ENCODE results near the gene WNT11.

The WNT11 gene

GRCh38 chr11:76217653-76218160 lies 11.4 kb upstream of the WNT11 start:
- no peak for DNase-seq

- DNase-seq, result no peak
Observed at GRCh38 chr11:76216536-76217325, 10.4 kb upstream of the WNT11 start.

DNA sequence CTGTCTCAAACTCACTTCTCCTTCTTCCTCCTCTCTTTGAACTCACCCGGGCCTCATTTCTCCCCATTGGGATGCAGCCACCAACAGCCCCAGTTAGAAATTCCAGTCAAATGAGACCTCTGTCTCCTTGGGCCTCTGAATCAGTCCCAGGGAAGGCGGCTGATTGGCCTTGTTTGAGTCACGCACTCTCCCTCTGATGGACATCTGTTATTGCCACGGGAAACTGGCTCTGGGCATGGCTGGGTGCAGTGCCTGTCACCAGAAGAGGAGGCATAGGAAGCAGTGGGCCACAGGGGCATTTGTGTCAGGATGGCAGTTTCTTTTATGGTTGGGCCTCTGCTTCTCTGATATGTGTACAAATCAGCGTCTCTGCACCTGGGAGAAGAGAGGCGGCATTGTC lies 9.6 kb upstream of the WNT11 start:
- DNase-seq, result no peak

GRCh38 chr11:76214968-76215548 lies 8.8 kb upstream of the WNT11 start:
- DNase-seq, result no peak

- DNase-seq, result no peak
Observed at GRCh38 chr11:76214186-76214585, 7.9 kb upstream of the WNT11 start.

DNA sequence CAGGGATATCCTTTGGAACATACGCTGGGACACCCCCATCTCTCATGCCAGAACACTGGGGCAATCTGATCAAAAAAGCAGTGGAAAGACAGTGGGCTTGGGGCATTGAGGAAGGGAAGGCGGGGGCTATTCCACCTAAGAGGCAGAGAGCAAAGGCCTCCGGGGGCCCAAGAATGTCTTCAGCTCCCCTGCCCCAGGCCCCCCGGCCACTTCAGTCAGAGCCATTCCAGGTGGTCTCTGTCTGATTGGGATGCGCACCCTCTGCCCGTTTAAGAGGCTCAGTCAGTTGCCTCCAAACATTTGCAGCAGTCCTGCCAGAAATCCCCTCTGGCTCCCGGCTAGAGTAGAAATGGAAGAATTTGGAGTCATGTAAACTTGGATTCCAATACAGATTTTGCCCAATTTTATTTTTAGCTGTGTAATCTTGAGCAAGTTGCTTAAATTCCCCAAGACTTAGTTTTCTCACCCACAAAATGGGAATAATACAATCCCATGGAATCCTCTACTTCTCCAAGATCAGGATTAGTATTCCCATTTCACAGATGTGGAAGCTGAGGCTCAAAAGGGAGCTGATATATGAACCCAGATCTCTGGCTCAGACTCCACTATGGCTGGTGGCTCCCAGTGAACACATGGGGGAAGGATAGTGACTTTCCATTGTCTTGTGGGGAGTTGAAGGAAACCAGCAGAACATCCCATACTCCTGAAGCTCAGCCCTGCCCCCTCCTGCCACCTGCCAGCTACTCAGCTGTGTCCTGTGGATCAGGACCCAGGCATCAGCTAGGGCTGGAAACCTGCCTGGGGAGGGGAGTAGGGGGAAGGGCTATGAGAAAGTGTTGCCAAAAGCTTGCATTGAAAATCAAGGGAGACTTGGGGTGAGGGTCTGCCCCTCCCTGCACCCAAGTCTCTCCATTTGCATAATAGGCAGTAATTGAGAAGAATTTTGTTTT lies 6.1 kb upstream of the WNT11 start:
- DNase-seq, result no peak

DNA sequence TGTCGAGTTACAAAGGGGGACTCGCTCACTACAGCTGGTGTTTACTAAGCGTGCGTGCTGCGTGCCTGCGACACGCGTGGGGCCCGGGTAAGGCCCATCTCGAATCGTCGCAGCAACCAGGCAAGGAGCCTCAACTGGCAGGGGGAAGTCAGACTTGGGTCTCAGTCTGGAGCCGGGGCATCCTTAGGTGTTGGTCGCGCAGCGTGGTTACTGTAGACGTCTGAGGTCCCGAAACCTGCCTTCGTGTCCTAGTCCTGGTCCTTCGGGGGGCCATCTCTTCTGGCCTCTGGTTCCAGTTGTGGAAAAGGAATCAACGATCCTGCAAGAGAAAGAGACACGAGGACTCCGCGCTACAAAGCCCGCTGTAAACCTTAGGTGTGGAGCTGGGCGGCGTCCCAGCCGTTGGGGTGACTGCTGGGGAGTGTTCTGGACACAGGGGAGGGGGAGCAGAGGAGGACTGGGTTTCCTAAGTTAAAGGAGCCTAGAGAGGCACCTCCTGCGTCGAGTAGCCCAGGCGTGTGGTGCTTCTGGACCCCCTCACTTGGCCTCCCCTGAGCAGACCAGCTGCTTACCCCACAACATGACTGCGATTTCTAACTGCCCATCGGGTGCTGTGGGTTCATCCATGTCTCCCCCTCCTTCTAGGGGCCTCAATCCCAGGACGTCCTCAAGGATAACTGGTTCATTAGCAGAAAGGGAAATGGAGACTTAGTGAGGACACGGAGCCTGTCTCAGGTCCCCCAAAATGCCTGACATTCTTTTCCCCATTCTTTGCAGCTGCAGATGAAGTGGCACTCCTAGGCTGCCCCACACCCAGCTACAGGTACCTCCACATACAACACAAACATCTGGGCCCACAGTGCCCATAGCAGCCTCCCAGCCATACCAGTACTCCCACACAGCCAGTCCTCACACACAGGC lies 4.9 kb upstream of the WNT11 start:
- DNase-seq, result no peak

DNA sequence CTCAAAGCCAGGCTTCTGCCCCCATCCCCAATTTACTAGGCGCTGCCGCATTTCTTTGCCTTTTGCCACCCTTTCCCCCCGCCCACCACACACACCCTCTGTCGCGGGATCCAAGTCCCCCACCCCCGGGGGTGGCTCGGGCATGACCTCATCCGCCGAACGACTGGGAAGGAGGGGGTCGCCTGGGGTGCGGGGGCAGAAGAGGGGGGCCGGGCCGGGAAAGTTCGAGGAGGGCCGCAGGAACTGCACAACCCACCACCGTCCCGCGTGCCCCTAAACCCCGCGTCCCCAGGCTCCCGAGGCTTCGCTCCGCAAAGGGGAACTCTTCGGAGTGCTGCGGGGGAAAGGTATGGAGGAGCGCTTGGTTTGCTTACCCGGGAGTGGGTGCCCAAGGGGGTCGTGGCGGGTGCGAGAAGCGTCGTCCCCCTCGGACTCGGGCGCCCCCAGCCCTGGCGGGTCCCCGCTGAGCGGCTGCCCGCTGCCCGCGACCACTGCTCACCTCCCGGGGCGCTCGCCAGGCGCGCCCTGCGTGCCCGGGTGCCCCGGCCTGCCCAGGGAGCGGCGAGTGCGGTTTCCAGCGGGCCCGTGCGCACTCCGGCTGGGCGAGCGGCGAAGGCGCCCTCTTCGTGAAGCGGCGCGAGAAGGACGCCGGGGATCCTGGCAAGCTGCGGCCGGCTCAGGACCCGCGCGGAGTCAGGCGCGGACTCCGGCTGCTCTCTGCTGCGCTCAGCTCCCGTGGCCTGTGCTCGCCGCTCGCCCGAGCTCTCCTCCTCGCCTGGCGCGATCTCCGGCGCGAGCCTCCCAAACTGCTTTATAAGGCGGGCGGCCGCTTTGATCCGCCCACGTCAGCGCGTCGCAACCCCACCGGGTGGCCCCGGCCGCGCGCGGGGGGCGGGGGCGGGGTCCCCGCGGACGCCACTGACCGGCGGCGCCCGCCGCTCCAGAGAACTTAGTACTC lies 4.0 kb upstream of the WNT11 start:
- peak; percentile 47 for DNase-seq

- DNase-seq, result peak; percentile 12
Observed at GRCh38 chr11:76209375-76209972, 3.2 kb upstream of the WNT11 start.

DNA sequence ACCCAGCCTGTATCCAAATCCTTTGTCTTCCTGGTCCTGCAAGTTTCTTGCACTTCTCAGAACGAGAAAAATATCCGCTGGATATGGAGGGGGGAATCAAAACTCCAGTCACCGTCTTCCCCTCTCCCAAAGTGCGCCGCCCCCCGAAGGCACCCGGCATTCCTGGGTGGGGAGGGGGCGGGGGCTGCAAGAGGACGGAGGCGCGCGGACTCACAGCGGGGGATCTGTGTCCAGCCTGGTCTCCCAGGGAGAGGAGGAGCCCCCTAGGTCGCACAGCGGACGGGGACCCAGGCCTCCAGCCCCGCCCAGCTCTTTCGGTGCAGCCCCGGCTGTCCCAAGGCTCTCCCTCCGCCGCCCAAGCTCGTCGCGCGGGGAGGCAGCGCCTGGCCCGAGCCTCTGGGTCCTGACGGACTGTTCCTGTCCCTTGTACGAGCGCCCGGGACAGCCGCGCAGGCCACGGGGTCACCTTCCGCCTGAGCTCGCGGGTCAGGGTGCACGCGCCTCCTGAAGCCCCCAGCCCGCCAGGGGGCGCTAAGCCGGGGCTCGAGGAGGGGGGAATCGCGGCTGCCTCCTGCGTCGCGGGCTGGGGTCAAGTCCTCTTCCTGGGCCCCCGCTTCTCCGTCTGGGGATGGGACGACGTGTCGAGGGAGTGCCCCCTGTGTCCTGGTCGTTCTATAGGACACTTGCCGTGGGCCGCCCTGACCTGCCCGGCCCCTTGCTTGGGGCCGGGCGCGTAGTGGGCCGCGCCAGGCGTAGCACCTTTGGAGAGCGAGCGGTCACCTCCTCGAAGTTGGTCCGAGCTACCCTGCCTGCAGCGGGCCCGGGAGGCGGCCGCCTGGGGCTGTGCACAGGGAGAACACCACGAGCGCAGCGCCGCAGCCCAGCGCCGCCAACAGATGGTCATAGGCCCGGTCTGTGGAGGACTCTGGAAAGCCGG lies 2.4 kb upstream of the WNT11 start:
- peak; percentile 76 for DNase-seq

DNA sequence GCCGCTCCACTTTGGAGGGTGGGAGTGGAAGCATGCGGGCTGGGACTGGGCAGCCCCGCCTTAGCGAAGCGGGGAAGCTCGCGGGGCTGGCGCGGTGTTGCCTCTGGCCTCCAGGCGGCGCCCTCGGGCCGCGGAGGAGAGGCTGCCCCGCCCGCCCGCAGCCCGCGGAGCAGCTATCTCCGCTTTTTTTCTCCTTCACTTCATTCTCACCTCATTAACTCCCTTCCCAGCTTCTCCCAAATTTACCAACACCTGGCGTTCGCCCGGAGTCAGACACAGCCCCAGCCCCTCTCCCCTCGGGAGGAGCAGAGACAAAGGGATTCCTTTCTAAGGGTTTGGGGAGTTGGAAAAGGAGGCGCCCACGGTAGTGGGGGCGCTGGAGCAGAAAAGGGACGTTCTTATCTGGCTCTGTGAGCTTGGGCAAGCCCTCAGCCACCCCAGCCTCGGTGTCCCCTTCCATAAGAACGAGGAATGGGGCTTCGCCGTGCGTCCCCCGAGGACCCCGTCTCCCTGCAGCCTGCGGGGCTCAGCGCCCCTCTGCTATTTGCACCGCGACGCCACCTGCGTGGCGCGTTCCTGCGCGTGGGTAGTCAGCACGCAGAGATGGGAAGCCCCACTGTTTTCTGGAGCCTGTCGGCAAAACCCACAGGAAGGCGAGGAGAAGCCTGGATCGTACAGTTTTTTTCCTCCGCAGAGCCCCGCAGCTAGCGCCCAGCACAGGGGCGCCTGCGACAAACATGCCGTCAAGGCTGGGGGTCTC lies 1.5 kb upstream of the WNT11 start:
- DNase-seq, result peak; percentile 75

GRCh38 chr11:76206077-76206326 lies 300 bp downstream of the WNT11 start:
- DNase-seq, result no peak

DNA sequence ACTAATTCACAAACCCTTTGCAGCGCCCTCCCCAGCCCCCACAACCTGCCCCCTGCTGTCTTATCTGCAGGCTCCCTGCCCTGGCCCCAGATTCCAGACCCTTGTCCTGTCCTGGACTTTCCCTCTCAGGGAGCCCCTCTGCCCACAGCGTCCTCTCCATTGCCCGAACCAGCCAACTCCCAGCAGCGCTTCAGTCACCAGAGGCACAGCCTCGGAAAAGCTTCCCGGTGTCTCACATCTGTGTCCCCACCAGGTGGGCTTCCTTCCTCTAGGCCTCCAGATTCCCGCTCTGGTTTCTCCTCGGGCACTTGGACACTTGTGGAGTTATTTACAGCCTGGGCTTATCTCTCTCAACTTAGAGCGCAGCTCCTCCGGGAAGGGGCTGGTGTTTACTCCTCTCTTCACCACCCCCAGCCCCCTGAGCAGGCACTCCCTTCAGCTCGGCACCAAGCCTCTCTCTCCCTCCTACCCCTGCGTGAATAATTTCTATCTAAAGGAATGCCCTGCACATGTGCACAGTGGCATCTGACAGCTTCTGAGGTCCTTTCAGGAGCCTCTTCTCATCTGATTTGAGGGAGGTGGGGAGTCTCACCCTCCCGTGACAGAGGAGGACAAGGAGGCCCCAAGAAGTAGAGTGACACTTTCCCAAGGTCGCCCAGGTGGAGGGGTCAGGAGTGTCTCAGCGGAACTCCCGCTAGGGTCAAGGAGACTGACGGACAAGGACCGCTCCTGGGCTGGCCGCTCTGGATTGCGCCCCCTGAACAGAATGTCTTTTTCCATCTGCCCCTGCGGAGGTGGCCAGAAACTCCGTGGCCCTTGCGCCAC lies 838 bp downstream of the WNT11 start:
- no peak for DNase-seq

- no peak for DNase-seq
Observed at GRCh38 chr11:76203937-76204336, 2.4 kb downstream of the WNT11 start.

GRCh38 chr11:76203131-76203925 lies 3.0 kb downstream of the WNT11 start:
- no peak for DNase-seq

- DNase-seq, result no peak
Observed at GRCh38 chr11:76201672-76202412, 4.5 kb downstream of the WNT11 start.

Measured in CD4-positive, alpha-beta T cell treated with Interleukin-17A for 1 hour (primary cell).